Measurements from ENCODE around the gene NPHP4.

Gene NPHP4

DNA sequence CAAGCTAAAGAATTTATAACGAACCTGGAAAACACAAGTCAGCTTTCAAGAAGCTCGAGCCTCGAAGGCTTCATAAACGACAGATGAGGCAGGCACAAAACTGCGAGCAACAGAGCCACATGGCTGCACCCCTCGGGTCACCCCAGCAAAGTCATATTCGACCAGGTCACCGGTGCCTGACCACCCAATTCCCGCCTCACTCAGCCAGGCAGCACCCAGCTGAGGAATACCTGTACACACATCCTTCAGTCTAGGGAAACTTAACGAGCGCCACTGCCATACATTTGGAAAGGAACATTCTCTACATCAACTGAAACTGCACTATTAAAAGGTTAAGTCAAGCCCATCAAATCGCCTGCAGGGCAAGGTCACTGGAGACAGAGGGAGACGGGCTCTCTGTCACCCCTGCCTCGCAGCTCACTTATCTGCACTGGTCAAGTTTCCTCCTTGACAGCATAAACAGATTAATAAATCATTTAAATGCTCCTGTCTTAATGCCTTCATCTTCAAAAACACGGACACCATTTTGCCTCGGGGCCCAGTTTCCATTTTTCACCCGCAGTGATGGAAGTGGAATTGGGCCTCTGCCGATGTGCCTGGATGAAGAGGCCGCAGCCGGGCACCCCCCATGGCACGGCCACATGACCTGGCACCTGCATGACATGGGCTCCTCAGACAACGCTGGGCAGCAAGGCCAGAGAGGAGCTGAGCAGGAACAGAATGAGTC, 20.6 kb downstream of the NPHP4 start:
- DNase-seq (ENCODE audit: low read depth) = no peak

DNA sequence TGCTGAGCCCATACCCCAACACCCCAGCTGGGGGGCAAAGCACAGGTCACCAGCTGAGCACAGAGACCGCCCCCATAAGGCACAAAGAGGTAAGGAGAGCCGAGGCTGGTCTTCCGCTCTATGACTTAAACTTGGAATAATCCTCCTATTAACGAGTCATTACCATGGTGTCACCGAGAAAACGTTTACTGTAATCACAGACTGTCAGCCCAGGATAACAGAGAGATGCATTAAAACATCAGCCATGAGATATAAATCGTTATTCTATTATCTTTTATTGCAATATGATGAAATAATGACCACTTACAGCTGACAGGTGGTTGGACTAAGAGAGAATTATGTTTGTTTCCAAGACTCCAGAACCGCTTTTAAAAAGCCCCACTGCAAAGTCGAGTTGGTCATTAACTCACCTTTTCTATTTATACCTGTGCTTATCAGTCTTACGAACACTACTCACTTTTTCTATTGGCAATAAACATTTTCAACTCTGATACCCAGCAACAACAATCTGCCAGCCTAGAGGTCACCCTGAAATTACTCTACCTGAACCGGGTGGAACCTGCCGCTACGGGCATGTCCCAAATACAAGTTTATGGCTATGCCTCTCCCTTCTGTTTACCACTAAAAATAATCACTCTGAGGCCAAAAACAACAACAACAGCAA, 21.5 kb downstream of the NPHP4 start:
- no peak for DNase-seq (ENCODE audit: low read depth)

DNA sequence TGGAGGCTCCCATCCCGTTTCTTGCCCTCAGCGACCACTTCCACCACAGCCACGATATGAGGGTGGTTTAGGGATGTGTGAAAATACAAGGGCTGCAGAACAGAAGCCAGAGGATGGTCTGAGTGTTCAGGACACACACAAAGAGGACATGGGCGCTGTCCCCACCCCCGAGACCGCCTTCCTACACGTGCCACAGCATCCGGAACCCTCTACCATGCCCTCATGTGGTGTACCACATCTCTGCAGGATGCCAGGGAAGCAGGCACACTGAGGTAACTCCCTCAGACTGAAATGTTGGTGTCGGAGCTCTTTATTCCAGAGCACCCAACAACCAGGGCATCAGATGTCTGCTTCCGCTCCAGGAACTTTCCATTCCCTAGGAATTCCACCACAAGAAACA, 23.1 kb downstream of the NPHP4 start:
- DNase-seq (ENCODE audit: low read depth) = no peak

DNA sequence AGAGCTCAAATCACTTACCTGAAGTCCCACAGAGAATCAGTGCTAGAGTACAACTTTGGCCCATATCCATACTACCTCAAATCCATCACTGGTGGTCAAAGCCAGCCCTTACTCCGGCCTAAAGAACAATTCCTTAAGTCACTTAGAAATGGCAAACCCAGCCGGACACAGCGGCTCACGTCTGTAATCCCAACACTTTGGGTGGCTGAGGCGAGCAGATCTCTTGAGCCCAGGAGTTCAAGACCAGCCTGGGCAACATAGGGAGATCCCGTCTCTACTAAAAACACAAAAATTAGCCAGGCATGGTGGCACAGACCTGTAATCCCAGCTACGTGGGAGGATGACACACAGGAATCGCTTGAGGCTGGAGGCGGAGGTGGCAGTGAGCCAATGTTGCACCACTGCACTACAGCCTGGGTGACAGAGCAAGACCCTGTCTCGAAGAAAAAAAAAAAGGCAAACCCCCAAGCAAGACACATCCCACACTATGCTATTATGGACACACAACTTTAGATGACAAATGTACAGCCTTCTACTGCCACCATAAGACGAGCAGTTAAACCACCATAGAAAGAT, 24.0 kb downstream of the NPHP4 start:
- no peak for DNase-seq (ENCODE audit: low read depth)

DNA sequence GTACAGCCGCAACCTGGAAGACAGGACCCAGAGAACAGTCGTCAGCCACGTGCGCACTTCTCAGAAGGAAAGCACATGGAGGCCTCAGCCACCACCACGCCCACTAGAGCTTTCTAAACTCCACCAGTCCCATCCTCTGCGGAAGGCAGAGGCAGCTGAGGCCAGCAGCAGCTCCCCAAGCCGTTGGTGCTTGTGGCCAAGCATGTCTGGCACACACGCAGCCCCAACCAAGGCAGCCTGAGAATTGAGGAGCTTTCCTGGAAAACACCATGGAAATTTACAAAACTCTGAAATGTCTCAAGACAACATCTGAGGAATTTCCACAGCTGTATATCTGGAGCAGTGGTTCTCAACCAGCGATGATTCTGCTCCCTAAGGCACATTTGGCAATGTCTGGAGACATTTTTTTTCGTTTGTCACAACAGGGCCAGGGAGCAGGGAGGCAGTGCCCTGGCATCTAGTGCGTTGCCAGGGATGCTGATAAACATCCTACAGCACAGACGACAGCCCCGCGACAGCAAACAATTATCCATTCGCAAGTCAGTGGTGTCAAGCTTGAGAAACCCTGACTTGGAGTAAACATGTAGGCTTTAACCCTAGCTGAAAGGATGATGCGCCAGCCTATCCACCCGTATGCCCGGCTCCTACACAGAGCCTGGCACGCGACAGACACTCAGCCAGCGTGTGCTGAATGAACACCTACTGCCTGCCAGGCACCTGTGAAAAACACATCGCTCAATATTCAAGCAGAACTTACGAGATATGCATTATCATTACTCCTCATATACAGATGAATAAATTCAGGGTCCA, 24.7 kb downstream of the NPHP4 start:
- DNase-seq (ENCODE audit: low read depth) = peak; percentile 17

DNA sequence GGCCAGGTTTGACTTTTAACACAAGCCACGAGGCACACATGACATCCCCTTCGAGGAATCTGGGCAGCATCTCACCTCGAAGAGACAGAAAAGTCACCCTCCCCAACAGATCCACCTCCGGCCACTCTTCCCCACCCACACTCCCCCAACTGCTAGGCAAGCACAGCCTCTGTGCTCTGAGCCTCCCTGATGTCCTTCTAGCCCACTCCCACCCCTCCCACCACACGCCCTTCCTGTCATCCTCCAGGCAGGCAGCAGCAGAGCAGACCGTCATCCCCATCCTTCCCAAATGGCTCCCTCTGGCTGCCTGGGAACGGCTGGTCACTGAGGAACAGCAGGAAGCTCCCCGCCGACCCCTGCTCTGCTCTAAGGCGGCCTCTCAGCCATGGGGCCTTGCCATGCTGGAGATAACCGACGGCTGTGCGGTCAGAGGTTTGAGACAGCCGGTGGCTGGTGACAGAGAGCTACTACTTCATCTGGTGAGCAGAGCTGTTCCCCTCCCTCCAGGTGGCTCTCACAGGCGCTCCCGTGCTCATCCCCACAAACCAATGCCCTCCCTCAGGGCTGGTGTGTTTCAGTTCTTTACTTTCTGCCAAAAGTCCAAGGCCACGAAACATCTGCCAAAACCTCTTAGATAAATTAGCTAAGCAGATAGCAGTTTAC, 25.6 kb downstream of the NPHP4 start:
- no peak for DNase-seq (ENCODE audit: low read depth)

DNA sequence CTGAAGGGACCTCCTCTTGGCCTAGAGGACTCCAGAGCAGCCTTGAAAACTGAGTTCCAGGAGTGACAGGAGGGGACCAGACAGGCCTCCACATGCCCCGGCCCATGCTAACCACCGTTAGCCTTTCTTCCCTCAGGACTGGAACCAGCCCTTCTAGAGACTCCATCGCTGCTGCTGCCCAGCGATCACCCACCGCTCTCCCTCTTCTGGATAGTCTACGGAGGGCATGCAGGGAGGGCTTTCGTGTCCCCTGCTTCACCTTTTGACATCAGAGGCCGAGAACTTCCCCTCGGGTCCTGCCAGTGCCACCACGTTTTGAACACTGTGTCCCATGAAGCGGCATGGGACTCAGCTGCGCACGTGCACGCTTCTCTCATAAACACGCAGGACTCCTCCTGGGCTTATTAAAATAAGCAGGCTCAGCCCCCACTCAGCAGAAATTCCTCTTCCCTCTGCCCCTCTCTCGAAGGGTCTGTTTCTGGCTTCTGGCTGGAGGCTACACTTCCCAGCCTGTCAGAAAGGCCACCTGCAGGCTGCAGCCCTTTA, 26.6 kb downstream of the NPHP4 start:
- DNase-seq (ENCODE audit: low read depth) = no peak

DNA sequence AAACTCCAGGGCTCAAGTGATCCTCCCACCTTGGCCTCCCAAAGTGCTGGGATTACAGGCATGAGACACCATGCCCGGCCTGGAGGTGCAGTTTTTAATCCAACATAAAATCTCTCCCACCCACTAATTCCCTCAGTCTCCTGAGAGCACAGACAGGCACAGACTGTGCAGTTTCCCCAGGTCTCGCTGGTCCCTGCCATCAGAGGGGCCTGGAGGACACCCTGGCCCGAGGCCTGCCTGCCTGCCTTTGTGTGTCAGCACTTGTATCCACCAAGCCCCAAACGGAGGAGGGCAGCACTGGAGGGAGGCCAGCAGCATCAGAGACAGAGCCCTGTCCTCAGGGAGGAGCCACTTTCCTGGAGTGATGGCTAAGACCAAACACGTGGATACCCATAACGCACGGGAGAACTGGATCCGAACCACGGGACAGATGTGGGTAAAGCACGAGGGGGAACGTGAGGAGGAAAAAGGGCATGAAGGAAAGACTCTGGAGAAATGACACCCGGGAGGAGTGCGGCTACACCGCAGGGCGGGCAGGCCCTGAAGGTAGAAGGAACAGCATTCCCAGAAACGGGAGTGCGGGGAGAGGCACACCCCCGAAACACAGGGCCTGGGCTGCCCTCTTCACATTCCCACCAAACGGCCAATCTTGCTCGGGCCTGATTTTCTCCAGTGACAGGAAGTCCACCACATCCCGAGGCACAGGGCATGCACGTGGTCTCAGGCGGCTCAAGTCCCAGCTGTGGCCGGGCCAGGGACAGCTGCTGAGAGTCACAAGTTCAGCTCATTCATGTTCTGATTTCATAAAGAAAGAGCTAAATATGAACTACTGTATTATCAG, 29.7 kb downstream of the NPHP4 start:
- DNase-seq (ENCODE audit: low read depth) = no peak

DNA sequence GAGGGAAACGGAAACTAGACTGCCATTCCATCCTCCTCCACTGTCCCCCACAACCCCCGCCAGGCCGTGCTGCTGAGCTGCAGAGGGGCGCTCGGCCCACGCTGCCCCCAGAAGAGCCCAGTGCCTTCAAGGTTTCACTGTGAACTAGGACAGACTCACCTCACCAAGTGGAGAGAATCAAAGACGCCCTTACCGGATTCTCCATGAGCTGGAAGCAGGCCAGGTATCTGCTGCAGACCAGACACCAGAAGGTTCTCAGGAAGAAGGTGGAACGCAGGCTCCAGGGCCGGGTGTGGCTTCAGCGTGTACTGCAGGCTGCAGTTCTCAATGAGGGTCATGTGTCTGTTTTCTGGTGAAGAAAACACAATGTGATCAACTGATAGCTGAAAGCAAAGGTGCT, 30.6 kb downstream of the NPHP4 start:
- DNase-seq (ENCODE audit: low read depth) = no peak

DNA sequence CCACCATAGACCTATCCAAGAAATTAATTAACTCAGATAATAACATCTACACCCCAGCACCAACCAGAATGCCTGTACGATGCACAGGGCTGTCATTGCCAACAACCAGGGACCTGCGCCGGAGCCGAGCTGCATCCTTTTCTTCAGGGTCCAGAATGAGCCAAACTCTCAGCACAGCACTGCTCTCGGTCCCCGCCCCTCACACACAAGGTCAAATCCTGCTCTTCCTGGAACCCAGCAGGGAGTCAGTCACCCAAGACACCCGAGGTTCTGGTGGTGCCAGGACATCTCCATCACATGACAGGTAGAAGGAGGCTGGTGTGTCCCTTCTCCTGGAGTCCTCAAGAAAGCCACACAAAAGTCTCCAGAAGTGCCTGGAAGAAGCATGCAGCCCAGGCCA, 31.9 kb downstream of the NPHP4 start:
- no peak for DNase-seq (ENCODE audit: low read depth)

DNA sequence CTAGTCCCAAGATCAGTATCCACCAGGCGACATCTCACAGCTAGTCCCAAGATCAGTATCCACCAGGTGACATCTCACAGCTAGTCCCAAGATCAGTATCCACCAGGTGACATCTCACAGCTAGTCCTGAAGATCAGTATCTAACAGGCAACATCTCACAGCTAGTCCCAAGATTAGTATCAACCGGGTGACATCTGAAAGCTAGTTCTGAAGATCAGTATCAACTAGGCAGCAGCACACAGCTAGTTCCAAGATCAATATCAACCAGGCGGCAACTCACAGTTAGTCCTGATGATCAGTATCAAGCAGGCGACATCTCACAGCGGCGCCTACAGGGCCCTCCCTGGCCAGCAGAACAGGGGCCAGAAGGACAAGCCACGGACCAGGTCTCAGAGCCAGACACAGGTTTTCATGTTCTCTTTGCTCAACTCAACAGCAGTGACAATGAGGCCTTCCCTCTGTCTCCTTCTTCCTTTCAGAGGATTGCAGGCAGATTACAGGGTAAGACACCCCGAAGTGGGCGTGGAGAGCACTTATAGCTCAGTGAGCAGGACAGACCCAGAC, 32.5 kb downstream of the NPHP4 start:
- DNase-seq (ENCODE audit: low read depth) = no peak

DNA sequence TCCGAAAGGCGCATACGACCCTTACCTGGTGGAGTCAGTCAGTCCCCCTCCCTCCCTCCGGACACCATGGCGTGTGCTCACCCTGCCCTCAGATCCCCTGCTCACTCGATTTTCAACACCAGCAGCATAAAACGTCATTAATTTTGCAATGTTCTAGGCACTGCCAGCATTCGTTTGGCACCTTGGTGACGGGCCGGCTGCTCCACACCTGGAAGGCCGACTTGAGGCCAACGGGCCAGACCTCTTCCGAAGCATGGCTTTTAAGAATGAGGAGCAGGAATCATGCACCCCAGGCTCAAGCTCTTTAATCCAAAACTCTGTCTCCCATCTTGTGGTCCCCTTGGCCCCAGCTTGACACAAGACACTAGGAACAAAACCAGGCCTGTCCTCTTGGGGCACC, 33.1 kb downstream of the NPHP4 start:
- no peak for DNase-seq (ENCODE audit: low read depth)

DNA sequence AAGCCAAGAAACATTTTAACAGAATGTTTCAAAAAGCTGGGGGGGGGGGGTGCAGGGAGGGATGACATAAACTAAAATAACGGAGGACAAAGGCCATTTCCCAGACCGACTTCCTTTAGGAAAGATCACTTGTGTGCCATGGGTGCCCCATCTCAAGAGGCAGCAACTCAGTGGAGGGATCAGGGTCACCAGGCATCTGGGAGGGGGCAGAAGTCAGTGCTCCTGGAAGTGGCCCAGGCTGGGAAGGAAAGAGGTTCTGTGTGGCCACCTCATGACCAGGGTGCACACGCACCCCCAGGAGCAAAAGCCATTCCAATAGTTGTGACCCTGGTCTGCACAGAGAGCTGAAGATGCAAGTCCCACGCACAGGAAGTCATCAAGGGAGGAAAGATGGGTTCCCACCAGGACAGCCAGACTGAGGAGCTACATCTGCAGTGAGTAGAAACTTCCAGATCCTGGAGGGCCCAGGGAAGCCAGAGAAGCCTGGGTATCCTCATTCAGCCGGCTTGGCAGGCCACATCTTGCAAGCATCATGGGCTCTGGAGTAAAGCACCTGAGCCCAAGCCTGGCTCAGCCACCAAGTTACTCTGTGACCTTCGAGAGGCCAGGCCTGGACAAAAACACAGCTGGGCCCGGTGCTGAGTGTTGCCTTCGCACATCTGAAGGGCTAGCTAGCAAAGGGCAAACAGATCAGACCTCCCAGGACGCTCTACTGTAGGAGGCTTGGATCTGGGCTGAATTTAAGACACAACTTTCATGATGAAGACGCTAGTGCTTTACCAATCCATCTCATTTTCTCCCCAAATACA, 36.0 kb downstream of the NPHP4 start:
- no peak for DNase-seq (ENCODE audit: low read depth)

DNA sequence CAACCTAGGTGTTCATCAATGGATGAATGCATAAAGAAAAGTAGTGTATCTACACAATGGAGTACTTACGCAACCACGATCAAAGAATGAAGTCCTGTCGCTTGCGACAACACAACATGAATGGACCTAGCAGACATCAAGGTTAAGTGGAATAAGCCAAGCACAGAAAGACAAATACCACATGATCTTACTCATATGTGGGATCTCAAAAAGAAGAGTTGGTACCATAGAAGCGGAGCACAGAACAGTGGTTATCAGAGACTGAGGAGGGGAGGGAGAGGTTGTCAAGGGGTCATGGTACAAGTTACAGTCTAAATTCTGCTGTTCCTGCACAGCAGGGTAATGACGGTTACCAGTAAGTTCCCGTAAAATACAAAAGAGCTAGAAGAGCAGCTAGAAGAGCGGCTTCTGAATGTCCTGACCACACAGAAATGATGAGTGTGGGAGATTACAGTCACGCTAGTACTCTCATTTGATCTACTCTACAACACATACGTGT, 36.7 kb downstream of the NPHP4 start:
- DNase-seq (ENCODE audit: low read depth) = no peak

DNA sequence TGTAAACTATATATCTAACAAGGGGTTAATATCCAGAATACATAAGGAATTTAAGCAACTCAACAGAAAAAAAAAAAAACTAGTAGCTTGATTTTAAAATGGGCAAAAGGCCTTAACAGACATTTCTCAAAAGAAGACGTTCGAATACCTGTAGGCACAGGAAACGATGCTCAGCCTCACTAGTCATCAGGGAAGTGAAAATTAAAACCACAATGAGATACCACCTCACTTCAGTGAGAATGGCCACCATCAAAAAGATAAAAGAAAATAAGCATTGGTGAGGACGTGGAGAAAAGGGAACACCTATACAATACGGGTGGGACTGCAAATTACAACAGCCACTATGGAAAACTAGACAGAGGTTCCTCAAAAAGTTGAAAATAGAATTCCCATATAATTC, 37.3 kb downstream of the NPHP4 start:
- DNase-seq (ENCODE audit: low read depth) = no peak

DNA sequence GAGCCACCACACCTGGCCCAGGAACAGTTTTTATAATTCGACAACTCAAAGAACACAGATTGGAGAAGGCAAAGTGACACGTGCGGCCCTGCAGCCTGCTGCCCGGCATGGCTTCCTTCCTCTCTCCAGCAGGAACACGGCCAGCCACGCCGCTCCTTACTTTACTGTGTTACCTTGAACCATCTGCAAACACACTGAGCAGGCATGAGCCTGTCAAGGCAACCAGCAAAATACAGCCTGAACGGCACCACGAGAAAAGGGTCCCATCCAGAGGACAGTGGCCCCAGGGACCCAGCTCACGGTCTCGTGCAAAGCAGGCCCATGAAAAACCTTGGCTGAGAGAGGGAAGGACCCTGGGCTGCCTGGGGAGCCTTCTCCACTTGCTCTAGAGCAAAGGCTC, 38.8 kb downstream of the NPHP4 start:
- DNase-seq (ENCODE audit: low read depth) = no peak

DNA sequence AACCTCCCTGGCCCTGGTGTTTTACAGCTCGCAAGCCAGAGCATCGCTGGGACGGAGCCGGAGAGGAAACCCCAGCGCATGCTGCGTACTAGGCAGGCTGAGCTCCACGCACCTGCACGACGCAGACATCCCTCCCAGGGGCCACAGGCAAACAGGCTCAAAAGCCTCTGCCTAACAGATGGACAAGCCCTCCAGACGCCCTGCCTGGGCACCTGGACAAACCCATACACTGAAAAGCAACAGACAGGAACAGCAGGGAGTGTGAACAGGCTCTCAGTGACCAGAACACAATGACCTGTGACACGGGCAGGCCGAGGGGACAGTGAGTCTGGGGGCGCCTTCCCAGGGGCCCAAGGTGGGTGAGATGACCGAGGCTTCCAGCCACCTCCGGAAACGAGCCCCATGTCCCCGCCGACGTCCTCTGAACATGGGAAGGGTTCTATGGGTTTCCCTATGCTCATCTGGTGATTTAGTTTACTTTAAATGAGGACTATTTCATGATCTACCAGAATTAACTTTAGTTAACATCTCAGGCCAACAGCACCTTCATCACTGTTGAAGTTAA, 40.3 kb downstream of the NPHP4 start:
- no peak for DNase-seq (ENCODE audit: low read depth)

DNA sequence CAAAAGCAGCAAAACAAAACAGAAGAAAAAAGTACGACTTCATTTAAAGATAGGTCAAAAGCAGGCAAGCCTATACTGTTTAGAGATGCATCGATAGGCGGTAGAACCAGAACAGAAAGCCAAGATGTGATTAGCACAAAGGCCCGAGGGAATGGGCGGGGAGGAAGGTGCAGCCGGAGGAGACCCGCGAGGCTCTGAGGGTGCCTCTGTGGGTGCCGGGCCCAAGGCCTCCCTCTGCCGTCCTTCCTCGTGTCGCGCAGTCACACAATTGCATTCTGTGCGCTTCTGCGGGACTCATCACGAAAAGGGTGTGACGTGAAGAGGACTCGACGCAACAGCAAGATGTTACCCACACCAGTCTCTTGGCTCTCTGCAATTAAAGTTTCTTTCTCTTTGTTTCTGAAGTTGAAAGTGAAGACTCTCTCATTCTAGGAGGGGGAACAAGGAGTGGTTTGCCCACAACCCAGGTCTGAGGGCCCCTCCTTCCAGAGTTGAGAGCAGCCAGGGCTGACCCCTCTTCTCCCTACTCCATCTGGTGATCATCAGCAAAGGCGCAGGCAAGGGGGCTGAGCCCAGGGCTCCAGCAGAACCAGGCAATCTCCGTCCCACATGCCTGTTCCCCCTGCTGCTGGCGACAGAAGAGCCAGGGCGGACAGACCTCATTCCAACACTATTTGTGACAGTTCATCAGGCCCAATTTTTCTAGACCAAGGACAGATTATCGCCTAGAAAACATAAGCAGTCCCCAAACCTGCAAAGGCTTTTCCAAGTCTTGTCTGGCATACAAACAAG, 41.0 kb downstream of the NPHP4 start:
- DNase-seq (ENCODE audit: low read depth) = no peak
